Kasumi-1 (cell line): Measurements from ENCODE around the gene PCGF5.
"Not testable (repeated sequence)": the region's sequence is repeated elsewhere in the genome, so short reads cannot be mapped to it uniquely, and the experiment has no call there.

Source experiments
- DNase-seq, 2 experiments: peaks; one replicate each; lab custom pipeline; 2025; lab: John Stamatoyannopoulos, UW

Gene PCGF5

GRCh38 chr10:91210014-91210413 is 10.4 kb upstream of the PCGF5 start:
- no peak for DNase-seq

- no peak for DNase-seq
Observed at GRCh38 chr10:91210435-91210834, 10.0 kb upstream of the PCGF5 start.

GRCh38 chr10:91211675-91212074 is 8.8 kb upstream of the PCGF5 start:
- no peak for DNase-seq

- DNase-seq = no peak
Observed at GRCh38 chr10:91214911-91215310, 5.6 kb upstream of the PCGF5 start.

- DNase-seq = no peak
Observed at GRCh38 chr10:91215384-91215783, 5.1 kb upstream of the PCGF5 start.

GRCh38 chr10:91219371-91220193 is 881 bp upstream of the PCGF5 start:
- DNase-seq = no peak

- peak; percentile 42 to 64 for DNase-seq
Observed at GRCh38 chr10:91220954-91221675, 652 bp downstream of the PCGF5 start.

GRCh38 chr10:91226093-91226492 is 5.6 kb downstream of the PCGF5 start:
- DNase-seq = no peak

GRCh38 chr10:91227576-91227975 is 7.1 kb downstream of the PCGF5 start:
- no peak for DNase-seq

GRCh38 chr10:91229683-91230082 is 9.2 kb downstream of the PCGF5 start:
- DNase-seq = no peak

- DNase-seq = no peak
Observed at GRCh38 chr10:91238191-91238590, 17.7 kb downstream of the PCGF5 start.

GRCh38 chr10:91239789-91240188 is 19.3 kb downstream of the PCGF5 start:
- no peak for DNase-seq

- no peak for DNase-seq
Observed at GRCh38 chr10:91242940-91243339, 22.5 kb downstream of the PCGF5 start.

- DNase-seq = no peak
Observed at GRCh38 chr10:91247360-91248111, 27.1 kb downstream of the PCGF5 start.

GRCh38 chr10:91249700-91250099 is 29.2 kb downstream of the PCGF5 start:
- no peak for DNase-seq

- DNase-seq = no peak
Observed at GRCh38 chr10:91250341-91250740, 29.9 kb downstream of the PCGF5 start.

GRCh38 chr10:91251430-91252056 is 31.1 kb downstream of the PCGF5 start:
- peak; percentile 86 to 93 for DNase-seq

- no peak for DNase-seq
Observed at GRCh38 chr10:91253300-91253699, 32.8 kb downstream of the PCGF5 start.

GRCh38 chr10:91257310-91257709 is 36.8 kb downstream of the PCGF5 start:
- no peak for DNase-seq

GRCh38 chr10:91260417-91260816 is 40.0 kb downstream of the PCGF5 start:
- not testable (repeated sequence) for DNase-seq

- no peak for DNase-seq
Observed at GRCh38 chr10:91271886-91272285, 51.4 kb downstream of the PCGF5 start.

GRCh38 chr10:91284486-91285090 is 64.1 kb downstream of the PCGF5 start:
- no peak for DNase-seq
